ENCODE measurements around the gene NOG.

Gene NOG

GRCh38 chr17:56640116-56640515 is 46.6 kb downstream of the NOG start:
- no peak overlapping the region for H3K4me3 ChIP-seq (replicated peaks; ENCODE audit: low read depth, low read length)
- no peak for DNase-seq (ENCODE audit: extremely low read depth, low read depth)
- TF ChIP-seq CTCF (IDR thresholded peaks at IDR 0.05; ENCODE audit: low read depth, low read length, missing control alignments): no peak

- no peak for DNase-seq (ENCODE audit: extremely low read depth, low read depth)
- no peak overlapping the region for H3K4me3 ChIP-seq (replicated peaks; ENCODE audit: low read depth, low read length)
- no peak for TF ChIP-seq CTCF (IDR thresholded peaks at IDR 0.05; ENCODE audit: low read depth, low read length, missing control alignments)
These were observed 47.9 kb downstream of the NOG start for GRCh38 chr17:56641373-56641772.

- no peak for TF ChIP-seq CTCF (IDR thresholded peaks at IDR 0.05; ENCODE audit: low read depth, low read length, missing control alignments)
- H3K4me3 ChIP-seq (replicated peaks; ENCODE audit: low read depth, low read length): no peak overlapping the region
- no peak for DNase-seq (ENCODE audit: extremely low read depth, low read depth)
These were observed 48.4 kb downstream of the NOG start for GRCh38 chr17:56641894-56642293.

- no peak for TF ChIP-seq CTCF (IDR thresholded peaks at IDR 0.05; ENCODE audit: low read depth, low read length, missing control alignments)
- H3K4me3 ChIP-seq (replicated peaks; ENCODE audit: low read depth, low read length): no peak overlapping the region
- DNase-seq (ENCODE audit: extremely low read depth, low read depth): no peak
These were observed 48.9 kb downstream of the NOG start for GRCh38 chr17:56642424-56642823.
